Erythroblast (primary cell): Measurements from ENCODE around the gene PIP4K2C.

Experiments used
- DNase-seq, 2 experiments: peaks; one replicate each; lab custom pipeline; 2025; lab: John Stamatoyannopoulos, UW
- GATA1 ChIP-seq: IDR thresholded peaks from 2 replicates; pipeline ENCODE4 v1.6.1; 2011; ENCODE audit warnings: low read depth, mild to moderate bottlenecking, control low read depth, low read length, moderate library complexity
- POLR2A ChIP-seq: IDR thresholded peaks from 2 replicates; pipeline ENCODE4 v1.6.1; 2011; ENCODE audit warnings: mild to moderate bottlenecking, low read length

PIP4K2C gene

DNA sequence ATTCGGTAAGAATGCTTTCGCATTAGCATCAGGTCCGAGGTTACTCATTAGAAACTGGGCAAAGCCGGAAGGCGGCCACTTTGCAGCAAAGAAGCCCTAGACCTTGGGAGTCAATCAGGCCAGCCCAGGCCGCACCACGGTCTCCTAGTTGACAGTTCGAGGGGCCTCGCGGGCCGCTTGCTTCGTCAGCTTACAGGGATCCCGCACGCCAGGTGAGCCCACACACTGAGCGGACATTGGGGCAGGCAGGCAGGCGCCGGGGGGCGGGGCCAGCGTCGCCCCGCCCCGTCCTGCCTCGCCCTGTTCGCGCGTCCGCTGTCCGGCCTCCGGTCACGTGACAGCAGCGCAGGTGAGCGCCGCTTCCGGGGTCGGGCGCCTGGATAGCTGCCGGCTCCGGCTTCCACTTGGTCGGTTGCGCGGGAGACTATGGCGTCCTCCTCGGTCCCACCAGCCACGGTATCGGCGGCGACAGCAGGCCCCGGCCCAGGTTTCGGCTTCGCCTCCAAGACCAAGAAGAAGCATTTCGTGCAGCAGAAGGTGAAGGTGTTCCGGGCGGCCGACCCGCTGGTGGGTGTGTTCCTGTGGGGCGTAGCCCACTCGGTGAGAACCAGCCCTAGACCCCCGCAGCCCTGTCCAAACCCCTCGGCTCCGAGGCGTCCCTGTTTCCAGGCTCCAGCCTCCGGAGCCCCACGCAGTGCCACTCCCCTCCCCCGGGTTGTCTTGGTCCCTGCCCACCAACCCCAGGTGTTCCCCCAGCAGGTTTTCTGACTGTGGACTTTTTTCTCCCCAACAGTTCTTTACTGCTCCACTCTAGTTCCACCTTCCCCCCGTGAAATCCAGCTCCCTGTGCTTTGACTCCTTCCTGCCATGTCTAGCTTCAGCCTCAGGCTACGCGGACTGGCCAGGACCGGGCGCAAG is at the start of gene PIP4K2C:
Gene PIP4K2C (plus strand): TSS at position 329 of the 918 bp plus-strand sequence. CDS start 98 bp downstream, at position 427.
- peak; percentile 87 to 91 for DNase-seq
- peak; percentile 77 for TF ChIP-seq POLR2A
- TF ChIP-seq GATA1 = no peak

GRCh38 chr12:57541717-57542116 is 49.3 kb upstream of the PIP4K2C start:
- DNase-seq = no peak
- TF ChIP-seq POLR2A (no peak), GATA1 (no peak)

DNA sequence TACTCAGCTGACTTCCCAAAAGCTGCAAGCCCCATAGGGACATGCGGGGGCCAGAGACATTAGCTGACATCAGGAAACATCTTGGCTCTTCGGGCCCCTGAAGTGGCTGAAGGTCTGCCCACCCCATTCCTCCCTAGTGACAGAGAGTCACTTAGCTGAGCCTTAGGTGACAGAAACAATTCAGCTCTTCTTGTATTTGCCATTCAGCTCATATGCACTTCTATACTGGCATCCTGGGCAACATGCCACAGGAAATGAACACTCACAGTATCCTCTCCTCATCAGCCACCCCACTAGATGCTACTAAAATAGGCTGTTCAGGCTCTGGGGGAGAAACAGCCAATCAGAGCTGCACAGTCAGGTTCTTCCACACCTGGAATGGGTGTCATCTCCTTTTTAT is 47.4 kb upstream of the PIP4K2C start:
- TF ChIP-seq POLR2A = no peak
- no peak for DNase-seq

GRCh38 chr12:57545809-57546437 is 45.1 kb upstream of the PIP4K2C start:
- no peak for DNase-seq
- no peak for TF ChIP-seq GATA1
- no peak for TF ChIP-seq POLR2A

DNA sequence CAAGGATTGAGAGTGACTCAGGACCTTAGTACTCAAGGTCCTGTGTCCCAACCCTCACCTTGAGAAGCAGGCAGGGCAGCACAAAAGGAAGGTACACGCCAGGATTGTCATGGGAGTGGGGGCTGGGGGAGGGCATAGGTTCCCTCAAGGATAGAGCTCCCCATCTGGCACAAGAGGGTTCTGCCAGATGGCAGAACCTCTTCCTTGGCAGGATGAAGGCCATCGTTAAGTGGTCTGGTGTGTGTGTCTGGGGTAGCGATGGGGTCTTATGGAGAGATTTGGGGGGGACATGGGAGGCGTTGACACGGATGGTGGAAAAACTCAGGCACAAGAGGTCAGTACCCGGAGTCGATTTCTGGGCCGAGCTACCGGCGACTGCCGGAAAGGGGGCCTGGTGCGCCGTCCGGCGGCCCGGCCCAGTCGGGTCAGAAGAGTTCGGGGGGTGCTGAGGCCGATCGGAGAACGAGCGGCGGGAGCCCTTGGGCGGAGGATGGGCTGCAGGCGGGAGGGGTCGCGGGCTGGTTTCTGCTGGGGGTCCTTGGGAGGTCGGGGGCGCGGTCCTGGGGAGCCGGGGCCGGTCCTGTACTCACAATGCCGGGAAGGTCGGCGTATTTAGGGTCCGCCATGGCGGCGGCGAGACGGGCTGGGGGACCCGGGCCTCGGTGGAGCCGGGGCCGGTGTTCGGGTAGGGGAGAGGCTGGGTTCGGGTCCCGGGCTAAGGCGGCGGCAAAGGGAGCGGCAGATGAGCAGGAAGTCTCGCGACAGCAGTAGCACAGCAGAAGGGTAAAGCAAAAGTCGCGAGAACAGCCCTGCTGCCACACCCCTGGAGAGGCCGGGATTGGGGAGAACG is 44.3 kb upstream of the PIP4K2C start, which contains the start of gene DCTN2:
Gene DCTN2 (minus strand): TSS at position 755 of the 850 bp plus-strand sequence. CDS start 129 bp downstream, at position 626.
- TF ChIP-seq POLR2A (peak; percentile 69), GATA1 (no peak)

GRCh38 chr12:57547288-57548012 is 43.5 kb upstream of the PIP4K2C start:
- DNase-seq = no peak
- TF ChIP-seq GATA1 (no peak), POLR2A (peak; percentile 55)

More for the DNA sequence above, 44.3 kb upstream of the PIP4K2C start, which contains the start of gene DCTN2:
- DNase-seq = peak; percentile 98 to 99

DNA sequence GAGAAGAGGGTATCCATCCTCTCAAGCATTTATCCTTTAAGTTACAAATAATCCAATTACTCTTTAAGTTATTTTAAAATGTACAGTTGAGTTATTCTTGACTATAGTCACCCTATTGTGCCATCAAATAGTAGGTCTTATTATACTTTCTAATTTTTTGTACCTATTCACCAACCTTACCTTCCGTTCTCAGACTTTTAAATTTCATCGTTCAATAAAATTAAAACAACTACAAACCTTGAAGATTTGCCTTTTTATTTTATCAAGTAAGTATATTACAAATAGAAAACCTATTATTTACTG is 43.0 kb upstream of the PIP4K2C start:
- no peak for TF ChIP-seq POLR2A
- no peak for TF ChIP-seq GATA1
- DNase-seq = no peak

- DNase-seq = peak in 1 of 2 experiments; percentile 59
- TF ChIP-seq POLR2A = no peak
- TF ChIP-seq GATA1 = no peak
Measured at GRCh38 chr12:57548488-57548887, 42.5 kb upstream of the PIP4K2C start.

DNA sequence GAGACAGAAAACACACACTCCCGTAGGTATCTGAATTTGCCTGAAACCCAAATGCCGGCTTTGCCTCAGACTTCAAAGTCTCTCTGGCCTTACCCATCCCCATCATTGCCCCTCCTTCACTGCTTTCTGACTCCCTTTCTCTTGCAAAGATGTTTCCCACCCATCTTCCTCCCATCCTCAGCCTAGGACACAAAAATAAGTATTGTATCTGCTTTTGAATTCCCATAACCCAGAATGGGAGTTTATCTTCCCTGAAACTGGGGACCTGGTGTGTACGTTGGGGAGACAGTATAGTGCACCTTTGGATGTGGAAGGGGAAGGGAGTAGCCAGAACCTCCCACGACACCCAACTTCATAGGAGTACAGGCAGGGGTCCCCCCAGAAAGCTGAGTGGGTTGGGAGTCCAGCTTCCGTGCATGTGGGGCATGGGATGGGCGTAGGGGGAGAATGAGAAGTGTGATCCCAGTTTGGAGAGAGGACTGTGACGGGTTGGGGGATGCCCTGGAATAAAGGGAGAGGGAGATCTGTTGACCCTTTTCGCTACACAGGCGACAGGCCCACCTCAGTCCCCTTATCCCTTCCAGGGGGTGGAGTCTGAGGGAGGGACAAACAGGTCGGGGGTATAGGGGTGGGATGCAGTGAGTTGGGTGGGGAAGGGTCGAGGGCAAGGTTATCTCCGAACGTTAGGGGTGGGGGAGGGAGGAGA is 41.6 kb upstream of the PIP4K2C start:
- DNase-seq = no peak
- TF ChIP-seq GATA1 = no peak
- TF ChIP-seq POLR2A = no peak

DNA sequence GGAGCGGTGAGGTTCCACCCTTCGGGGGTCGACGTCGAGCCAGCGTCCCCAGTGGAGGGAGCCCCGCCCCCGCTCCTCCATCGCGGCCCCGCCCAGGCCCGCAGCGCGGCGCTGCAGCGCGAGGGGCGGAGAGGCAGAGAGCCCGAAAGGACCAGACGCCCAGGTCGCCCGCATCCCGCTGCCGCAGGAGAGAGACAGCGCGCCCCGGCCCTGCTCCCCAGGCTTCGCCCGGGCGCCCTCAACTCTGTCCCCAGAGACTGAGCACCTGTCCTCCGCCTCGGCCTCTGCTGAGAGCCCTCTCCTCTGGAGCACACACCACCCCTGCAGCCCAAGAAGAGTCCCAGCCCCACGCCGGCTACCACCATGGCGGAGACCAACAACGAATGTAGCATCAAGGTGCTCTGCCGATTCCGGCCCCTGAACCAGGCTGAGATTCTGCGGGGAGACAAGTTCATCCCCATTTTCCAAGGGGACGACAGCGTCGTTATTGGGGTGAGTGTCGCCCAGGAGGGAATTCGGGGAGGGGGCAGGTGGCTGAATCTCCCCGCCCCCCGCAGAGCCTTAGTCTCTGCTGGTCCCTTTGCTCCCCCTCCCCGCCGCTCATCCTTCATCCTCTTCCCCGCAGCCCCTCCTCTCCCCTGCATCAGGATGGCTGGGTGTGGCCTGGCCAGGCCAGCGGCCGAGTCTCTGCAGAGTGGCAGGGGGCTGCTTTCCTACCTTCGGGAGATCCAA is 40.9 kb upstream of the PIP4K2C start, which contains the start of gene KIF5A:
Gene KIF5A (plus strand): TSS at position 136 of the 732 bp plus-strand sequence. CDS start 228 bp downstream, at position 364.
- peak; percentile 68 to 80 for DNase-seq
- peak; percentile 30 for TF ChIP-seq POLR2A
- TF ChIP-seq GATA1 = no peak
